ENCODE data around the gene VAV1. TPM values are rescaled to one million over a fixed set of nuclear protein-coding genes. Genes with fewer than 3 reads are reported as not detected.

Gene VAV1
- total and polyA plus RNA-seq, 2 of the 13 experiments (the other 11 are each of a cell fraction or from before 2014, with no cell fraction given) = not detected

GRCh38 chr19:6736169-6736916 is 36.2 kb upstream of the VAV1 start (continued):
- TF ChIP-seq TMF1 (CRISPR knock-in tag; IDR thresholded peaks at IDR 0.05; ENCODE audit: low read depth) = no peak
- TF ChIP-seq ZNF761 (CRISPR knock-in tag; conservative IDR thresholded peaks at IDR 0.05) = no peak; the same call in 1 of the 2 replicates
- TF ChIP-seq SOX13 (IDR thresholded peaks at IDR 0.05) = no peak
- TF ChIP-seq SOX13 (CRISPR knock-in tag; conservative IDR thresholded peaks at IDR 0.05 in 1 of 2, IDR thresholded peaks at IDR 0.05 in 1 of 2) = peak in 1 of 2 experiments; percentile 13; a peak in 1 of 4 replicates
- TF ChIP-seq DRAP1 (CRISPR knock-in tag; IDR thresholded peaks at IDR 0.05) = no peak
- TF ChIP-seq AFF4 (CRISPR knock-in tag; IDR thresholded peaks at IDR 0.05) = no peak
- no peak for TF ChIP-seq TGIF2 (CRISPR knock-in tag; IDR thresholded peaks at IDR 0.05)
- no peak for TF ChIP-seq ZNF776 (CRISPR knock-in tag; IDR thresholded peaks at IDR 0.05)
- no peak for TF ChIP-seq SETDB1 (CRISPR knock-in tag; IDR thresholded peaks at IDR 0.05; ENCODE audit: borderline replicate concordance)
- TF ChIP-seq RFXANK (CRISPR knock-in tag; IDR thresholded peaks at IDR 0.05) = no peak
- TF ChIP-seq ATF3 (CRISPR knock-in tag; IDR thresholded peaks at IDR 0.05) = no peak
- 0 out of 2 replicates have a peak, but pooled peaks have one; percentile 20 for TF ChIP-seq ATF7-NPFF (CRISPR knock-in tag; IDR thresholded peaks at IDR 0.05; ENCODE audit: low read depth)
- TF ChIP-seq CEBPG (CRISPR knock-in tag; IDR thresholded peaks at IDR 0.05) = peak; percentile 20; the same call in 1 of the 2 replicates
- TF ChIP-seq ZNF549 (CRISPR knock-in tag; IDR thresholded peaks at IDR 0.05) = no peak
- no peak for TF ChIP-seq NPAS2 (CRISPR knock-in tag; IDR thresholded peaks at IDR 0.05; ENCODE audit: borderline replicate concordance)
- 0 out of 2 replicates have a peak, but pooled peaks have one; percentile 23 for TF ChIP-seq ZNF124 (CRISPR knock-in tag; IDR thresholded peaks at IDR 0.05)
- TF ChIP-seq ZSCAN25 (CRISPR knock-in tag; IDR thresholded peaks at IDR 0.05) = no peak
- no peak for TF ChIP-seq CHCHD3 (CRISPR knock-in tag; IDR thresholded peaks at IDR 0.05)
- no peak for TF ChIP-seq ZNF572 (CRISPR knock-in tag; IDR thresholded peaks at IDR 0.05)
- TF ChIP-seq LCORL (IDR thresholded peaks at IDR 0.05) = no peak
- 0 out of 2 replicates have a peak, but pooled peaks have one; percentile 20 for TF ChIP-seq LCORL (CRISPR knock-in tag; IDR thresholded peaks at IDR 0.05)
- no peak for TF ChIP-seq ZFP62 (CRISPR knock-in tag; IDR thresholded peaks at IDR 0.05)
- TF ChIP-seq ONECUT2 (CRISPR knock-in tag; IDR thresholded peaks at IDR 0.05) = no peak
- no peak for TF ChIP-seq ZNF878 (CRISPR knock-in tag; IDR thresholded peaks at IDR 0.05)
- no peak for TF ChIP-seq ATF6 (CRISPR knock-in tag; conservative IDR thresholded peaks at IDR 0.05)
- TF ChIP-seq AGO2 (optimal IDR thresholded peaks at IDR 0.05; ENCODE audit: low read depth, low read length) = no peak
- no peak for TF ChIP-seq SIX1 (CRISPR knock-in tag; IDR thresholded peaks at IDR 0.05; ENCODE audit: borderline replicate concordance)
